KOPT-K1 (cell line): Measurements from ENCODE around the gene ZFY.
"Not testable (repeated sequence)": the region's sequence is repeated elsewhere in the genome, so short reads cannot be mapped to it uniquely, and the experiment has no call there.

Source experiments
- H3K27ac ChIP-seq: fragments of 200-600 bp; sonication (generic); 2 replicates; pipeline ENCODE4 v1.5.1; 2016; ENCODE audit warnings: antibody characterized with exemption, mild to moderate bottlenecking, low read depth, low read length; ENCODE audit not compliant: poor library complexity, severe bottlenecking
- H3K36me3 ChIP-seq: fragments of 200-600 bp; sonication (generic); 2 replicates; pipeline ENCODE4 v1.5.1; 2017; ENCODE audit warnings: antibody characterized with exemption, mild to moderate bottlenecking, low read length, moderate library complexity; ENCODE audit not compliant: insufficient read depth
- H3K9me3 ChIP-seq: fragments of 200-600 bp; sonication (generic); 2 replicates; pipeline ENCODE4 v1.5.1; 2017; ENCODE audit warnings: antibody characterized with exemption, low read length, mild to moderate bottlenecking; ENCODE audit not compliant: insufficient read depth, poor library complexity, severe bottlenecking

Gene ZFY

DNA sequence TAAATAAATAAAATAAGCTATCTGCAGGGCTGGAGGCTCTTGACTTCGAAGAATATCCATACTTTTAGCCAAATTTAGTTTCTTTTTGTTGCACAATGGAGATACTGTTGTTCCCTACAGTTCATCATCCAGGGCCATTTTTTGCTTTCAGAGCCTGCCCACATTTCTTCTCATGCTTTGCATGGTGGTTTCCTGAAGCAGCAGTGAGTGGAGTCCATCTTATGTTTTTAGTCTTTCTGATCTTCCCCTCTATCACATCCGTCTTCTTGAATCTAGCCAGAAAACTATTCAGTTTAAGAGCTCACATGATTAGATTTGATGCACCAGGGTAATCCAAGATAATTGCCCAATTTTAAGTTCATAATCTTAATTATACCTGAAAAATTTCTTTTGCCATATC, 19.6 kb downstream of the ZFY start:
- H3K27ac ChIP-seq = no peak overlapping the region
- H3K36me3 ChIP-seq = peaks cover 52% of the 10 kb centered on the region
- H3K9me3 ChIP-seq = no peaks in the 10 kb centered on the region

DNA sequence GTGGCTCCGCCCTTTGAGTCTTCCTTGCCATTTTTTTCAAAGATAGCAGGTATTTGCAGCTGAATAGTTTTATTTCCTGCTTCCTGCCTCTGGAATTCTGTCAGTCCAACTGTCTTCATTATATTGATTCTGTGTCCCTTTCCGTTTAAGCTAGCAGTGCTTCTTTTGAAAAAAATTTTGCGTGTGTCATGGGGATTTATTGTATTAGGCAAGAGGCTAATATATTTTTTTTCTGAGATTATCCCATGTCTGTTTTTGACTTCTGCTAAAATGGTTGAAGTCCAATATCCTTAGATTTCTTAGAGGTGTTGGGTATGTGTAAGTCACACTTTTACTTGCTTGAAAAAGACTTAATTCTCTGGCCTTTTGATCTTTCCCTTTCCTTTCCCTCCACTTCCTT, 20.4 kb downstream of the ZFY start:
- Histone ChIP-seq H3K36me3 (peaks cover 52% of the 10 kb centered on the region), H3K27ac (no peak overlapping the region), H3K9me3 (no peaks in the 10 kb centered on the region)

DNA sequence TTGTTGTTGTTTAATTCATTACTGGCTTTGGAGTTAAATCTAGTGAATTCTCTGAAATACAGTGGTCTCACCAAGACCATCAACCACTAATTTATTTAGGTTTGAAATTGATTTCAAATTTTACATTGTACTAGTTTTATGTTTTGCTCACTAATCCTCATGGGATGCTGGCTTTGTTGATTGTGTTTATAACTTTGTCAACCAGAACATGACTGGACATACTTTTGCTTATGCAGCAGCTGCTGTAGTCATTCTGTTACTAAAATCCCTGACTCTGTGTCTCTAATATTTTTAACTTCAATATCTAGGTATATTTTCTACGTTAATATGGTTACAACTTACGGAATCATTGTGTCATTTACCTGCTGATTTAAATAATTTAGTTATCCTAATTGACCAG, 26.9 kb downstream of the ZFY start:
- no peak overlapping the region for H3K27ac ChIP-seq
- peaks cover 40% of the 10 kb centered on the region for H3K36me3 ChIP-seq
- H3K9me3 ChIP-seq = no peaks in the 10 kb centered on the region

DNA sequence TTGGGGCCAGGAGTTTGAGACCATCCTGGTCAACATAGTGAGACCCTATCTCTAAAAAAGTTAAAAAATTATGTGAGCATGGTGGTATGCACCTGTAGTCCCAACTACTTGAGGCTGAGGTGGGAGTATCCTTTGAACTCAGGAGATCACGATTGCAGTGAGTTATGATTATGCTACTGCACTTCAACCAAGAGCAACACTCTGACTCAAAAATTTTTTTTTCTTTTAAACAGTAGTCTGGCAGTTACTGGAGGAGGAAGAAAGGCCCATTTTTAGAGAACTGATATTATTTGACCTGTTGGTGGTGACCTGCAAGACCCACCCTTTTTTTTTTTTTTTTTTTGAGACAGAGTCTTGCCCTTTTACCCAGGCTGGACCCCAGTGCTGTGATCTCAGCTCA, 29.6 kb downstream of the ZFY start:
- H3K36me3 ChIP-seq = peaks cover 25% of the 10 kb centered on the region
- H3K9me3 ChIP-seq = no peaks in the 10 kb centered on the region
- no peak overlapping the region for H3K27ac ChIP-seq

DNA sequence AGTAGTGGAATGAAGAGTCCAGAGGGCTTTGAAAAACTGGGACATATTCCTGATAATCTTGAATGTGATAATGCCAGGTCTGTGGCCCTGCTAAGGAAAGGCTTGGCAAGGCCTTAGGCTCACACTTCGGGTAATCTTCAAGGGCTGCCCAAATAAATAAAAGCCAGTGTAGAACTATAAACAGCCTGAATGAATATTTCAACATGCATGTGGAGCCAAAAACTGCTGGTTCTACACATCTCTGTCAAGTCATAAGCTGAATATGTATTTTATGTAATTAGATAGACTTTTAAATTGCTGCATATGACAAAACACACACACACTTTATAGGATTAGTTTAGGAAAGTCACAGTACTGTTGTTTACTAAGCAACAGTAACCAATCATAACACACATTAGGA, 30.4 kb downstream of the ZFY start:
- Histone ChIP-seq H3K36me3 (peaks cover 25% of the 10 kb centered on the region), H3K27ac (no peak overlapping the region)

DNA sequence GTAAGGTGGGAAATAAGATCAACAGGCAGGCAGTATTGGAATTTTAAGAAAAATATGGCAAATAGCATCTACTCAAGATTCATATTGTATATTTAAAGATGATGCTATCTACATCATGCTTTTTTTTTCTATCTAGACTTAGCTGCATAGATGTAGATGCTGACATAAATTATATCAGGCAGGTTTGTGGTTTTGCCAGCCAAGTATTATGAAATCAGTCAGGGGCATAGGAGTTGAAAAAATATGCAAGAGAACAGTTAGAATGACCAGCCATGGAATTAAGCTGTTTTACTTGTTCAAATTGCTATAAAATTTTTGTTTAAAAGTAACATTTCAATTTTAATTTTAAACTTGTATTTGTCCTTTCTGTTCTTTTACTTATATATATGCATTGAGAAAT, 34.4 kb downstream of the ZFY start:
- Histone ChIP-seq H3K36me3 (peaks cover 19% of the 10 kb centered on the region), H3K9me3 (no peaks in the 10 kb centered on the region), H3K27ac (no peak overlapping the region)

More for the DNA sequence above, 30.4 kb downstream of the ZFY start:
- no peaks in the 10 kb centered on the region for H3K9me3 ChIP-seq

DNA sequence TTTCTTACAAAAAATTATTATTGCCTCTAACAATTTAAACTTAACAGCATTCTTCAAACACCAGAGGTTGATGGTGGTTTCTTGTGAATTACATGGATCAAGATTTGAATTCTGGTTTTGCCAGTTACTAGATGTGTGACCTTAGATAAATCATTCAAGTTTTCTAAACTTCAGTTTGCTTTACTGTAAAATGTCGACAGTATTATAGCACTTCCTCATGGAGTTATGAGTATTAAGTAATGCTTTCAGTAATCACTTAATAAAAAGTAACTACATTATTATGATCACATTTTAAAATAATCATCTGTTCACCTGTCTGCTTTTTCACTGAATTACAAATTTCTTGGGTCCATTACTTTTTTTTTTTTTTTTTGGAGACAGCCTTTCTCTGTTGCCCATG, 37.5 kb downstream of the ZFY start:
- Histone ChIP-seq H3K36me3 (peaks cover 45% of the 10 kb centered on the region), H3K9me3 (no peaks in the 10 kb centered on the region), H3K27ac (no peak overlapping the region)

DNA sequence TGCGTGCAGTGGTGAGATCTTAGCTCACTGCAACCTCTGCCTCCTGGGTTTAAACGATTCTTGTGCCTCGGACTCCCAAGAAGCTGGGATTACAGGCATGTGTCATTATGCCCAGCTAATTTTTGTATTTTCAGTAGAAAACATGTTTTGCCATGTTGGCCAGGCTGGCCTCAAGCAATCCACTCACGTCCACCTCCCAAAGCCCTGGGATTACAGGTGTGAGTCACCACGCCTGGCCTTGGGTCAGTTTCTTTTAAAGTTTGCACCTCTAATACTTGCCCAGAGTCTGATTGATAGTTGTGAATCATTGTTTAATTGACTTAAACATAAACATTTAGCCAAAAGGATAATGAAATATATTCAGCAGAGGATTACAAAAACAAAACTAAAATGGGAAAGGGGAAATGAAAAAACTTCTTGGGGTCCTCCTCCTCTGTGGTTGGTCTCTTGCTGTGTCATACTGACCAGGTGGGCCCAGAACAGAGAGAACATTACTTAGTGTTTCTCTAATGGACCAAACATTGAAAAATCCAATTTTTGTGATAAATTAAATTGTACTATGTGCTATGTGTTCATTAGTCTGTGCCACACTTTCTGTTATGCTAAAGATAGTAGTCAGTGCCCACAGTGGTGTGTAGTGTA, 38.0 kb downstream of the ZFY start:
- no peaks in the 10 kb centered on the region for H3K9me3 ChIP-seq
- no peak overlapping the region for H3K27ac ChIP-seq

DNA sequence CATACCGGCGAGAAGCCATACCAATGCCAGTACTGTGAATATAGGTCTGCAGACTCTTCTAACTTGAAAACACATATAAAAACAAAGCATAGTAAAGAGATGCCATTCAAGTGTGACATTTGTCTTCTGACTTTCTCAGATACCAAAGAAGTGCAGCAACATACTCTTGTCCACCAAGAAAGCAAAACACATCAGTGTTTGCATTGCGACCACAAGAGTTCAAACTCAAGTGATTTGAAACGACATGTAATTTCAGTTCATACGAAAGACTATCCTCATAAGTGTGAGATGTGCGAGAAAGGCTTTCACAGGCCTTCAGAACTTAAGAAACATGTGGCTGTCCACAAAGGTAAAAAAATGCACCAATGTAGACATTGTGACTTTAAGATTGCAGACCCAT, 44.1 kb downstream of the ZFY start:
- Histone ChIP-seq H3K36me3 (peaks cover 76% of the 10 kb centered on the region), H3K9me3 (no peaks in the 10 kb centered on the region), H3K27ac (no peak overlapping the region)

More for the DNA sequence above, 38.0 kb downstream of the ZFY start:
- H3K36me3 ChIP-seq = peaks cover 50% of the 10 kb centered on the region

DNA sequence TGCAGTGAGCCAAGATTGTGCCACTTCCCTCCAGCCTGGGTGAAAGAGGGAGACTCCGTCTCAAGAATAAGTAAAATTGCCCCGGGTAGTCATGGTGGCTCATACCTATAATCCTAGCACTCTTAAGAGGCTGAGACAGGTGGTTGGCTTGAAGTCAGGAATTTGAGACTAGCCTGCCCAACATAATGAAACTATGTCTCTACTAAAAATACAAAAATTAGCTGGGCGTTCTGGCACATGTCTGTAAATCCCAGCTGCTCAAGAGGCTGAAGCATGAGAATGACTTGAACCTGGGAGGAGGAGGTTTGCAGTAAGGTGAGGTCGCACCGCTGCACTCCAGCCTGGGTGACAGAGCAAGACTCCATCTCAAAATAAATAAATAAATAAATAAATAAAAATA, 49.3 kb downstream of the ZFY start:
- no peaks in the 10 kb centered on the region for H3K9me3 ChIP-seq
- peaks cover 26% of the 10 kb centered on the region for H3K36me3 ChIP-seq
- H3K27ac ChIP-seq = no peak overlapping the region

DNA sequence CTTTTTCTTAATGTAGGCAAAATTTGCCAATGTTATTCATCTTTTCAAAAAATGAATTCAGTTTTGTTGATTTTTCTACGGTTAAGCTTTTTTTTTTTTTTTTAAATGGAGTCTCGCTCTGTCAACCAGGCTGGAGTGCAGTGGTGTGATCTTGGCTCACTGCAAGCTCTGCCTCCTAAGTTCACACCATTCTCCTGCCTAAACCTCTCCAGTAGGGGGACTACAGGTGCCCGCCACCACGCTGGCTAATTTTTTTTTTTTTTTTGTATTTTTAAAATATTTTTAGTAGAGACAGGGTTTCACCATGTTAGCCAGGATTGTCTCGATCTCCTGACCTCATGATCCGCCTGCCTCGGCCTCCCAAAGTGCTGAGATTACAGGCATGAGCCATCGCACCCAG, 52.0 kb downstream of the ZFY start:
- not testable (repeated sequence) for H3K9me3 ChIP-seq, H3K36me3 ChIP-seq, H3K27ac ChIP-seq

DNA sequence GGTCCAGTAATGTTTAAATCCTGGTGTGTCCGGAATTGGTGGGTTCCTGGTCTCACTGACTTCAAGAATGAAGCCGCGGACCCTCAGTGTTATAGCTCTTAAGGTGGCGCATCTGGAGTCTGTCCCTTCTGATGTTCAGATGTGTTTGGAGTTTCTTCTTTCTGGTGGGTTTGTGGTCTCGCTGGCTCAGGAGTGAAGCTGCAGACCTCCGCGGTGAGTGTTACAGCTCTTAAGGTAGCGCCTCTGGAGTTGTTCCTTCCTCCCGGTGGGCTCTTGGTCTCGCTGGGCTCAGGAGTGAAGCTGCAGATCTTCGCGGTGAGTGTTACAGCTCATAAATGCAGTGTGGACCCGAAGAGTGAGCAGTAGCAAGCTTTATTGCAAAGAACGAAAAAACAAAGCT, 62.2 kb downstream of the ZFY start:
- H3K36me3 ChIP-seq, H3K9me3 ChIP-seq, H3K27ac ChIP-seq: not testable (repeated sequence)

DNA sequence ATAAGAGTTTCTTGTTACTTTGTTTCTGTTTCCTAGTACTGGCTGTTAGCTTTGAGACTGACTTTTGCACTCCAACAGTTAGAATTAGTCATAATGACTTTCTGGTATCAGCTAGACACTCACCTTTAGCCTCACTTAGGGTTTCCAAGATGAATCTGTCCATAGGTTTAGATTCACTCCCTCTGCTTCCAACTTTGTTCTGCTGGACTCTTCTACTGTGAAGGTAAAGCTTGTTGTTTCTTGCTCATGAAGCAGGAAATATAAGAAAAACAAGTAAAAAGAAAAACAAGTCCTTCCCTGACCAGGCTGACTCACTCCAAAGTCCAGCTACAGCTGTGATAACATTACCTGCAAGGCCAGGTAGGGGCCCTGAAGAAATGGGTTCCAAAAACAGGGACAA, 67.0 kb downstream of the ZFY start:
- Histone ChIP-seq H3K9me3 (peaks cover 3% of the 10 kb centered on the region), H3K36me3 (no peaks in the 10 kb centered on the region), H3K27ac (peak overlapping the region; percentile 93)

DNA sequence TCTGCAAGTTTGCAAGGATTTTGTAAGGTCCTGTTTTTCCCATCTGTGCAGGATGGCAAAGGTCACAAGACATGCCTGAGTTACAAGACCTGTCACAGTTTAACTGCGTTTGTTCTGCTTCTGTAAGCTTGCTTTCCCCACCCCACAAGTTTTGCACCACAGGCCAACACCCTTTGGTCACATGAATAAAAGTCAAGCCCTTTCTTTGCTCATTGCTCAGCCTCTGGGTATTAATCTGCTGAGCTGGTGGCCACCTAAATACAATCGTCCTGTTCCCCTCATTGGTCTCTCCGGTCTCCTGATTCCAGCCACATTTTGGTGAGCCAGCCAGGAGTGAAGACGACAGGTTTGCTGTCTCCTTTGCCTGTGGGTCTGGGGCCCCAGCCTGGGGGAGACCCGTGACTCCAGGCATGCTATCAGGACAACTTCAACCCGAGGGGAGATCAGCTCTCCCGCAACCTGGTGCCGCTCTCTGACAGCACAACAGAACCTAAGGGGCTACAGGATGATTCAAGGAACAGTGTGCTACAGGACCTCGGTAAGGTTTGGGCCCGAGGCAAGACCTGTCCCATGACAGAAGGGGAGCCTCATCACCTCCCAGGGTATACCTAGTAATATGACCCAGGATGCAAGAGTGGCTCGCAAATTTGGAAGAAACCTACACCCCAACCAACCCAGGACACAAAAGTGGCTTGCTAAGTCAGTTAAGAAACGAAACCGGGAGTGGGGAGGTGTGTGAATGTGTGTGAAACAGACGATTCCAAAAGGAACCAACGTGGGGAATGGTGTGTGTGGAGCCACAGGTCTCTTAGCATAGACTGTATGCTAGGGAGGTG, 67.7 kb downstream of the ZFY start:
- H3K27ac ChIP-seq = peak overlapping the region; percentile 93

DNA sequence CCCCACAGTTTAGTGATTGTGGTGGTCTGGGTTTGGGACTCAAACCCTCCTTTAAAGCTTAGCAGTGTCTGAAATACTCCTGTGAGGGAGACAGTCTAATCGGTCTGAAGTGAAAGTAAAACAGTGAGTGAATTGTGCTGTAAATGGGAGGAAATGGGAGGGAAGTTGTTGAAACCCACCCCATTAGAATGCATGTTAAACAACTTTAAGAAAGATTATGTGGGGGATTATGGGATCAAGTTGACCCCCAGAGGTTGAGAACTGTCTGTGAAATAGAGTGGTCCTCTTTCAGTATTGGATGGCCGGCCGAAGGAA, 68.3 kb downstream of the ZFY start:
- Histone ChIP-seq H3K9me3 (peaks cover 3% of the 10 kb centered on the region), H3K36me3 (no peaks in the 10 kb centered on the region), H3K27ac (peak overlapping the region; percentile 93)

More for the DNA sequence above, 67.7 kb downstream of the ZFY start:
- H3K36me3 ChIP-seq = no peaks in the 10 kb centered on the region
- H3K9me3 ChIP-seq = peaks cover 3% of the 10 kb centered on the region

DNA sequence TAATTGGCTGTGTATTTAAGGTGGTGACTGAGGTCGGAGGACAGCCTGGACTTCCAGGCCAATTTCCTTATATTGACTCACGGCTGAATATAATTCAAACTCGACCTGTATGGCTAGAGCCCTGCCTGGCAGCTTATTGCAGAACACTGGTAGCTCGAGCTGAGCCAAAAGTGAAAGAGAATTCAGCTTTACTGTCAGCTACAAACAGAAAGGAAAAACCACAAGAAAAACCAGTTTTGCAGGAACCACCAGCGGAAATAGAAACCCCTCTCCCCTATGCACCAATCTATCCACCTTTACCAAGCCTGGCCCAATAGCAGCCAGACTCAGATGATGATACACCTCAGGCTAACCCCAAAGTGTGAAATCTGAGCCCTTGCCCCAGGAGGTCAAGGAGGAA, 68.7 kb downstream of the ZFY start:
- Histone ChIP-seq H3K27ac (peak overlapping the region; percentile 93), H3K36me3 (no peaks in the 10 kb centered on the region), H3K9me3 (peaks cover 3% of the 10 kb centered on the region)
